Esophagus (tissue), 2 donors: ENCODE measurements around the gene CHIT1. TPM values are rescaled to one million over a fixed set of nuclear protein-coding genes. Genes with fewer than 3 reads are reported as not detected.

Experiments used
- H3K27ac ChIP-seq, 2 donors: one replicate each; pipeline ENCODE4 v1.5.1; 2013; ENCODE audit warnings: low read depth in 2 of 2, mild to moderate bottlenecking in 2 of 2, inconsistent platforms in 1 of 2, low read length in 1 of 2, moderate library complexity in 1 of 2
- H3K27me3 ChIP-seq, 2 donors: one replicate each; pipeline ENCODE4 v1.6.1; 2013; ENCODE audit warnings: low read length in 2 of 2, control low read depth in 1 of 2, mild to moderate bottlenecking in 1 of 2; ENCODE audit not compliant: insufficient read depth in 2 of 2, control insufficient read depth in 1 of 2
- H3K36me3 ChIP-seq, 2 donors: one replicate each; pipeline ENCODE4 v1.6.1; 2013; ENCODE audit warnings: low read length in 1 of 2; ENCODE audit not compliant: control insufficient read depth in 2 of 2, insufficient read depth in 2 of 2
- H3K4me1 ChIP-seq, 2 donors: one replicate each; pipeline ENCODE4 v1.6.1; 2013; ENCODE audit warnings: low read length in 1 of 2; ENCODE audit not compliant: control insufficient read depth in 2 of 2, insufficient read depth in 2 of 2
- H3K4me3 ChIP-seq, 2 donors: one replicate each; pipeline ENCODE4 v1.5.1; 2013; ENCODE audit warnings: low read length in 2 of 2, mild to moderate bottlenecking in 2 of 2, low read depth in 1 of 2, moderate library complexity in 1 of 2
- H3K9me3 ChIP-seq, 2 donors: one replicate each; pipeline ENCODE4 v1.6.1; 2013; ENCODE audit warnings: mild to moderate bottlenecking in 2 of 2, low read depth in 1 of 2, low read length in 1 of 2, moderate library complexity in 1 of 2; ENCODE audit not compliant: control insufficient read depth in 2 of 2, insufficient read depth in 1 of 2
- WGBS, 2 donors: extraction: QIAGEN DNeasy Blood & Tissue Kit; methylation state at CpG; one replicate each; pipeline ENCODE4 v1.1.7; 2013; 5-methylcytosine and 5-hydroxymethylcytosine counted together
- polyA plus RNA-seq, 2 donors: library from polyadenylated mRNA; stranded (reverse); fragments of 200-250 nt; gene quantifications; one replicate each; pipeline ENCODE4 v1.2.3, GENCODE V29; 2013
- donor health status: healthy with polysubstance abuse.
- donor health status: Bipolar disorder and iron deficiency.

The CHIT1 gene
- polyA plus RNA-seq, 2 donors: 0.01 TPM; not detected in 1

- no peaks in the 10 kb centered on the region for H3K27me3 ChIP-seq
- H3K4me1 ChIP-seq: peaks cover 6 to 26% of the 10 kb centered on the region in 2 donors
- H3K4me3 ChIP-seq: no peak overlapping the region
- no peaks in the 10 kb centered on the region for H3K9me3 ChIP-seq
- no peaks in the 10 kb centered on the region for H3K36me3 ChIP-seq
- WGBS, 2 donors: 15 to 21% methylated on average over 32 of the region's 32 CpGs
- H3K27ac ChIP-seq: peak overlapping the region; percentile 87 to 98
Observed at GRCh38 chr1:203273206-203273868, 43.9 kb upstream of the CHIT1 start.

DNA sequence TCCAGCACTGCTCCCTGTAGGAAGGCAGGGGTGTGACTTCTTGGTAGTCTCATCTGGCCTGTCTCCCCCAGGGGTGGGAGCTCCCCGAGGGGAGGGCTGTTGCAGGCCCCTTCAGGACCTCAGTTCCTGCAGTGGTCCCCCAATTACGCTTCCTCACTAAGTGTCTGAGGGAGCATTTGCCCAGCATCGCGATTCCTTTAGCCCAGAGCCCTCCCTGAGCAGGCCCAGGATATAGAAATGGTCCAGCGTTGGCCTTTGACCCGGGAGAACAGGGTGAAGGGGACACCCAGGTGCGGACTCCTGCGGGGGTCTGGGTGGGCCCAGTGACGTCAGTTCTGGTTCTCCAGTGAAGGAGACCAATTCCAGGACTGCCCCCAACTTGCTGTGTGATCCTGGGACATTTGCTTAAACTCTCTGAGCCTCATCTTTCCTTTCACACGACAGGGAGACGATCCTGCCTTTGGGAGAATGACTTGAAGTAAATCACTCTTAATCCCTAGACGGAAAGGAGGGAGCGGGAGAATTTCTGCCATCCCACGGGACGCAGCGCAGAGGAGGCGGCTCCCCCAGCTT lies 43.2 kb upstream of the CHIT1 start:
- Histone ChIP-seq H3K27ac (peak overlapping the region in 1 of 2 donors; percentile 98), H3K27me3 (no peaks in the 10 kb centered on the region), H3K4me1 (peaks cover 7 to 23% of the 10 kb centered on the region in 2 donors), H3K36me3 (no peaks in the 10 kb centered on the region), H3K9me3 (no peaks in the 10 kb centered on the region), H3K4me3 (no peak overlapping the region)
- WGBS, 2 donors: 23% methylated on average over 17 of the region's 17 CpGs

DNA sequence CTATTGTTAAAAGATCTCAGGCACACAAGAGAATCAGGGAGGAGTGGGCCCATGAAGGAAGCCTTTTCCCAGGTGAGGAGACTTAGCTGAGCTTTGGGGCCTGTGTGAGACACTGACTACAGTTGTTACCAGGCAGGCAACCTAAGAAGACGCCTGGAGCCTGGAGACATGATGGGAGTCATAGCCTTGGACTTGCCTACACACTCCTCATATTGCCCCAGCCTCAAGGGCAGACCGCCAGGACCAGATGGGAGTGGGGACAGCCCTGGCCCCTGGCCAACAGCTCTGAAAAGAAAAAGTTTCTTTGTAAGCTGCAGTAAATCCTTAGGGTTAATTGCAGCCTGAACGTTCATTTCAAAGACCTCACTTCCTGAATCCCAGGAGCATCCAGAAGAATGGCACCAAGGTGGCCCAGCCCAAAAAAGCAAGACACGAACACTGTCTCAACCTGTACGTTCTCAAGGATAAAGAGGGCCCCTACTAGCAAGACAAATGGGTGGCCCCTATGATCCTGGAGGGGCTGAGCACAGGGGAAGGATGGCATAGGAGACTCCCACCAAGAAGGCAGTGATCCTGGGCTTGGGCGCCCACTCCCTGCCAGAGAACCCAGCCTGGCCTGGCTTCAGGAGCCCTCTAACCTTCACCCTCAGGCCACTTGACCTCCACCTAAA lies 42.6 kb upstream of the CHIT1 start:
- Histone ChIP-seq H3K4me1 (peaks cover 9 to 23% of the 10 kb centered on the region in 2 donors), H3K36me3 (no peaks in the 10 kb centered on the region), H3K4me3 (no peak overlapping the region), H3K27ac (no peak overlapping the region), H3K9me3 (no peaks in the 10 kb centered on the region), H3K27me3 (no peaks in the 10 kb centered on the region)
- WGBS, 2 donors: 61 to 63% methylated on average over 6 of the region's 6 CpGs

DNA sequence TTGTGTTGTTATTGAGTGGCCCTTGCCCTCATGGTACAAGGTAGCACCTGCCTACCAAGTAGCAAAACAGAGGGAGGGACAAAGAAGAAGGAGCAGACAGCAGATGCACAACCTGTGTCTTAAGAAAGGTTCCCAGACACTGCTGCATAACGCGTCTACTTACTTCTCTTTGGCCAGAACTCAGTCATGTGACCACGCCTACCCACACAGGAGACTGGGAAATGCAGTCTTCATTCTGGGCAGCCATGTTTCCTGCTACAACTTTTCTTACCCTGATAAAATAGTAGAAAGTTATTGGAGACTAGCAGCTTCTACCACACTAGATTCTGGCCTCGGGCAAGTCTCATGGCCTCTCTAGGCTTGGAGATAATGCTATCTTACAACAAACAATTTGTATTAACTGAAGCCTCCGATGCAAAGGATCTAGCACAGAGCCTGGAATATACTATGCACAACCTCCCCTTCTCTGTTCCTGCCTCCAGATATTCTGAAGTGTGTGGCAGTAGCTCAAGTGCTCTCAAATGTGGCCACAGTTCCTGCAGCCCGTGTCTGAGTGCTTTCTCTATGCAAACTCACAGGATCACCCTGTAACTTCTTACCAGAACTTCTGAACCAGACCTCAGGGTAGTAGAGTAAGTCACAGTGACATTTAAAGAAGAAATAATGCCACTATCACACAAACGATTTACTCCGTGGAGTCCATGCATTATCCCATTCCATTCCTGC lies 41.7 kb upstream of the CHIT1 start:
- Histone ChIP-seq H3K4me1 (peaks cover 9 to 21% of the 10 kb centered on the region in 2 donors), H3K36me3 (no peaks in the 10 kb centered on the region), H3K4me3 (no peak overlapping the region), H3K9me3 (no peaks in the 10 kb centered on the region), H3K27me3 (no peaks in the 10 kb centered on the region), H3K27ac (no peak overlapping the region)
- WGBS, 2 donors: 36 to 41% methylated on average over 8 of the region's 8 CpGs

- WGBS, 2 donors: 81 to 84% methylated on average over 4 of the region's 4 CpGs
- Histone ChIP-seq H3K4me1 (peaks cover 4 to 21% of the 10 kb centered on the region in 2 donors), H3K27ac (no peak overlapping the region)
Observed at GRCh38 chr1:203270448-203270847, 41.0 kb upstream of the CHIT1 start.

DNA sequence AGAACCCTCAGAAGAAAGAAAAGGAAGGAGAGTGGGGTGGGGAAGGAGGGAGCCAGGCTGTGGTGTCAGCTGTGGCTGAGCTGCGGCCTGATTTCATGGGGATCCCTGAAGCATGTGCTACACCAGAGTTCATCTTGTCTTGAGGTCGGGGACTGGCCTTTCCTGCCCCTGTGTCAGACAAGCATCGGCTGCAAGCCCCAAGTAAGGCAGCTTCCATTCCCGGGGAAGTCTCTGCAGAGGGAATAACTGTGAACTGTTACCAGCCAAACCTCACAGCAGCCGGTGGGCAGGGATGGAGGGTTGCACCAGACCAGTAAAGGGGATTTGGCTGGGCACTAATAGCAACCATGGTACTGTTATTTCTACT lies 40.2 kb upstream of the CHIT1 start:
- no peaks in the 10 kb centered on the region for H3K9me3 ChIP-seq
- H3K4me3 ChIP-seq: no peak overlapping the region
- no peaks in the 10 kb centered on the region for H3K36me3 ChIP-seq
- H3K27me3 ChIP-seq: no peaks in the 10 kb centered on the region
- H3K4me1 ChIP-seq: peaks cover 3 to 16% of the 10 kb centered on the region in 2 donors
- no peak overlapping the region for H3K27ac ChIP-seq
- WGBS, 2 donors: 70 to 75% methylated on average over 5 of the region's 5 CpGs

More at GRCh38 chr1:203270448-203270847, 41.0 kb upstream of the CHIT1 start:
- Histone ChIP-seq H3K9me3 (no peaks in the 10 kb centered on the region), H3K27me3 (no peaks in the 10 kb centered on the region), H3K36me3 (no peaks in the 10 kb centered on the region), H3K4me3 (no peak overlapping the region)

- no peaks in the 10 kb centered on the region for H3K9me3 ChIP-seq
- peak overlapping the region in 1 of 2 donors; percentile 34 for H3K27ac ChIP-seq
- peaks cover 3 to 12% of the 10 kb centered on the region in 2 donors for H3K4me1 ChIP-seq
- H3K27me3 ChIP-seq: no peaks in the 10 kb centered on the region
- 21 to 36% methylated on average over 5 of the region's 5 CpGs for WGBS, 2 donors
- no peak overlapping the region for H3K4me3 ChIP-seq
- no peaks in the 10 kb centered on the region for H3K36me3 ChIP-seq
Observed at GRCh38 chr1:203268901-203269653, 39.6 kb upstream of the CHIT1 start.

GRCh38 chr1:203267912-203268311 lies 38.4 kb upstream of the CHIT1 start:
- Histone ChIP-seq H3K27me3 (no peaks in the 10 kb centered on the region), H3K9me3 (no peaks in the 10 kb centered on the region), H3K27ac (peak overlapping the region; percentile 83 to 88), H3K36me3 (no peaks in the 10 kb centered on the region), H3K4me3 (no peak overlapping the region), H3K4me1 (peaks cover 3% of the 10 kb centered on the region in 2 donors)
- 59 to 64% methylated on average over 15 of the region's 15 CpGs for WGBS, 2 donors

DNA sequence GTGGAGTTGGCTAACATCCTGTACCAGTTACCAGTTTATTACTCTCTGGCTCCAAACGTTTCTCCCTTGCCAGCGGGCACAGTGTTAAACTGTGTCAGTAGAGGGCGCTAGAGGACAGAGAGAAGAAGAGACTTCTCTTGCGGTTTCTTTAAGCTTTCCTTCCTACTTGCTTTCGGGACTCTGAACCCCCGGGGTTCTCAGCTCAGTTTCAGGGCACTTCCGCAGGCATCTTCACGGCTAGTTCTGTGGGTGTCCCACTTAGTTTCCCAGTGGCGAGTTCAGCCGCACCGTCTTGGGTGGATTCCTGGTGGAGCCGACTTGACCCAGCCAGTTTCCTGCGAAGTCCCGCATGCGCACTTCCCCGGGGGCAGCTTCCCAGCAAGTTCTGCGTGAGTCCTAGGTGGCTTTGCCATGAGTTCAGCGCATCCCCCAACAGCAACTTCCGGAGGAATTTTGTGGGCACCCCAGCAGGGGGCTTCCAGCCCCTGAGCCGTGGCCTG lies 37.9 kb upstream of the CHIT1 start:
- Histone ChIP-seq H3K27ac (peak overlapping the region; percentile 83 to 88), H3K9me3 (no peaks in the 10 kb centered on the region), H3K4me1 (peaks cover 3% of the 10 kb centered on the region in 2 donors), H3K4me3 (peak overlapping the region; percentile 59 to 85), H3K27me3 (no peaks in the 10 kb centered on the region), H3K36me3 (no peaks in the 10 kb centered on the region)
- WGBS, 2 donors: 0 to 1% methylated on average over 20 of the region's 20 CpGs
